ENCODE measurements around the gene TAPT1.

- TF ChIP-seq CTCF (IDR thresholded peaks at IDR 0.05) (no peak), POLR2A (IDR thresholded peaks at IDR 0.05) (no peak)
Observed at GRCh38 chr4:16192057-16192456, 34.2 kb downstream of the TAPT1 start.

Data from vagina (tissue), 2 donors.